ENCODE results near the gene CYP27A1.
A peak's percentile ranks its signal among the peaks of the same experiment; 100 is the strongest.

Gene CYP27A1

DNA sequence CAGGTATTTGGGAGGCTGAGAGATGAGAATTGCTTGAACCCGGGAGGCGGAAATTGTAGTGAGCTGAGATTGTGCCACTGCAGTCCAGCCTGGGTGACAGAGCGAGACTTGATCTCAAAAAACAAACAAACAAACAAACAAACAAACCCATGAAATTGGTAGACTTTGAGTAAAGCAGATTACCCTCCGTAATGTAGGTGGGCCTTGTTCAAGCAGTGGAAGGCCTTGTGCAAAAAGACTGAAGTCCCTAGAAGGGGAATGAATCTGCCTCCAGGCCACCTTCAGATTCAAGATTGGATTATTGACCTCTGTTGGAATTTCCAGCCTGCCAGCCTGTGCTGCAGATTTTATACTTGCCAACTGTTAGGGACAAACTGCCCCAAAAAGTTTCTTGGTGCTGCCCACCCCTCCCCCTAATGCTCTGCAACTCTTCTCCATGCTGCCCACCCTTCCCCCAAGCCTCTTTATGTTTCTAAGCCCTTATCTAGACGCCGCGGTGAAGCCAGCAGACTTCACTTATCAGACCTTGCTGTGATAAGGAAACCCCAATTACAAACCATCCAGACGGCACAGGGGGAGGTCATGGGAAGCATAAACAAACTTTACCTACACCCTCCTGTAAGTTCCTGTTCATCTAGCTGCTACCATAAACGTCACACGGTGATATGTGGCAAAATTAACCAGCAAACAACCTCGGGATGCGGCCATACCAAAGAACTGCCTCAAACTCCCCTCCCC, 17.0 kb downstream of the CYP27A1 start:
- in situ Hi-C loops (cut with HindIII; ENCODE audit: low pct_ligation_motif_present, low sequenced_read_pairs), result no loop called here
- peak; percentile 64 for DNase-seq
- Histone ChIP-seq H3K36me3 (replicated peaks) (no peaks in the 10 kb centered on the region), H3K4me3 (ENCODE audit: low read depth, low read length) (no peak overlapping the region), H3K27me3 (replicated peaks) (peaks cover 13% of the 10 kb centered on the region), H3K27ac (no peak overlapping the region)
- TF ChIP-seq, protein P1, sequence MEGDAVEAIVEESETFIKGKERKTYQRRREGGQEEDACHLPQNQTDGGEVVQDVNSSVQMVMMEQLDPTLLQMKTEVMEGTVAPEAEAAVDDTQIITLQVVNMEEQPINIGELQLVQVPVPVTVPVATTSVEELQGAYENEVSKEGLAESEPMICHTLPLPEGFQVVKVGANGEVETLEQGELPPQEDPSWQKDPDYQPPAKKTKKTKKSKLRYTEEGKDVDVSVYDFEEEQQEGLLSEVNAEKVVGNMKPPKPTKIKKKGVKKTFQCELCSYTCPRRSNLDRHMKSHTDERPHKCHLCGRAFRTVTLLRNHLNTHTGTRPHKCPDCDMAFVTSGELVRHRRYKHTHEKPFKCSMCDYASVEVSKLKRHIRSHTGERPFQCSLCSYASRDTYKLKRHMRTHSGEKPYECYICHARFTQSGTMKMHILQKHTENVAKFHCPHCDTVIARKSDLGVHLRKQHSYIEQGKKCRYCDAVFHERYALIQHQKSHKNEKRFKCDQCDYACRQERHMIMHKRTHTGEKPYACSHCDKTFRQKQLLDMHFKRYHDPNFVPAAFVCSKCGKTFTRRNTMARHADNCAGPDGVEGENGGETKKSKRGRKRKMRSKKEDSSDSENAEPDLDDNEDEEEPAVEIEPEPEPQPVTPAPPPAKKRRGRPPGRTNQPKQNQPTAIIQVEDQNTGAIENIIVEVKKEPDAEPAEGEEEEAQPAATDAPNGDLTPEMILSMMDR (IDR thresholded peaks at IDR 0.05; ENCODE audit: low read depth, low read length, missing control alignments), result no peak

DNA sequence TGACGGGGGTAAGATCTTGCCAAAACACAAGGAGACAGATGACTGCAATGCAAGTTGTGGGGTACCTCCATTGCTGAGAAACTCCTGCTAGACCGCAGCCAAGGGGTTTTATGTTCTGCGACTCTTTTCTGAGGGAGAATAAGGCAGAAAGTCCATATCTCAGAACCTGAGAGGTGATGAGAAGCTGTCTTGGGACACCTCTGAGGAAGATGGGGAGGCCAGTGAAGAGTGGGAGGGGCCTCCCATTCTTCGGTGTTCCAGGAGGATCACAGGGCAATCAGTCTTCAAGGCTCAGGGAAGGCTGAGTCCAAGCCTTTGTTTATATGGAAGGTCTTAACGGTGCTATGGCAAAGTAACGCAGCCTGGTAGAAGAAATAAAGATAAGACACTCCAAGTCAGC, 18.0 kb downstream of the CYP27A1 start:
- DNase-seq, result no peak
- in situ Hi-C loops (cut with HindIII; ENCODE audit: low pct_ligation_motif_present, low sequenced_read_pairs), result no loop called here
- TF ChIP-seq, protein P1 (IDR thresholded peaks at IDR 0.05; ENCODE audit: low read depth, low read length, missing control alignments), result no peak

DNA sequence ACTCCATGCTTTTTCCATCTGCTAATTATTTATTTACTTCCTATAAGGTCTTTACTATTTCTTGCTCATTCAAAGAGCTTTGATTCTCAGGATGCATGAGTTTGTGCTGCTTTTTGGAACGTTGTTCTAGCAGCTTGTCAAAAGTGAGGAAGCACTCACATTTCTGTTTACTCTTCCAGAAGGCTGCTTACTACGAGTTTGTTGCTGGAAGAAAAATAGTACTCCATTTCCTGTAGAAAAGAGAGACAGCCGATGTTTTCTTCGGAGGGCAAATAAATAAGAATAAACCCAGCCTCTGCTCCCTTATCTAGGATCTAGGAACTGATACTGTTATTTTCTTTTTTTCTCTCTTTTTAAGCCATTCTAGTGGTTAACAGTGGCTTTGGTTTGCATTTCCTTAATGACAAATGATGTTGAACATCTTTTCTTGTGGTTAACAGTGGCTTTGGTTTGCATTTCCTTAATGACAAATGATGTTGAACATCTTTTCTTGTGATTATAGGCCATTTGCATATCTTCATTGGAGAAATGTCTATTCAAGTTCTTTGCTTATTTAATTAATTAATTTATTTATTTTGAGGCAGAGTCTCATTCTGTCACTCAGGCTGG, 20.5 kb downstream of the CYP27A1 start:
- no peaks in the 10 kb centered on the region for H3K36me3 ChIP-seq (replicated peaks)
- no peak overlapping the region for H3K4me3 ChIP-seq (ENCODE audit: low read depth, low read length)
- in situ Hi-C loops (cut with HindIII; ENCODE audit: low pct_ligation_motif_present, low sequenced_read_pairs), result no loop called here
- TF ChIP-seq, protein P1 (IDR thresholded peaks at IDR 0.05; ENCODE audit: low read depth, low read length, missing control alignments), result no peak
- H3K27me3 ChIP-seq (replicated peaks), result peaks cover 11% of the 10 kb centered on the region
- no peak overlapping the region for H3K27ac ChIP-seq
- DNase-seq, result no peak

More for the DNA sequence above, 18.0 kb downstream of the CYP27A1 start:
- Histone ChIP-seq H3K27ac (no peak overlapping the region), H3K36me3 (replicated peaks) (no peaks in the 10 kb centered on the region), H3K27me3 (replicated peaks) (peaks cover 13% of the 10 kb centered on the region), H3K4me3 (ENCODE audit: low read depth, low read length) (no peak overlapping the region)

DNA sequence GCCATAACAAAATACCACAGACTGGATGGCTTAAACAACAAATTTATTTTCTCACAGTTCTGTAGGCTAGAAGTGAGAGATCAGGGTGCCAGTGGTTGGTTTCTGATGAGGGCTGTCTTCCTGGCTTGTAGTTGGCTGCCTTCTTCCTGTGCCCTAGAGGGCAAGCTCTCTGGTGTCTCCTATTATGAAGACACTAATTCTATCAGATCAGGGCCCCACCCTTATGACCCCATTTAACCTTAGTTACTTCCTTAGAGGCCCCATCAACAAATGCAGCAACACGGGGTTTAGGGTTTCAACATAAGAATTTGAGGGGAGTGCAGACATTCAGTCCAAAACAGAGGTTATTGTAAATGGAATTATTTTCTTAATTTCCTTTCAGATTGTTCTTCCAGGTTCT, 22.9 kb downstream of the CYP27A1 start:
- H3K27ac ChIP-seq, result no peak overlapping the region
- H3K36me3 ChIP-seq (replicated peaks), result no peaks in the 10 kb centered on the region
- H3K4me3 ChIP-seq (ENCODE audit: low read depth, low read length), result no peak overlapping the region
- TF ChIP-seq, protein P1 (IDR thresholded peaks at IDR 0.05; ENCODE audit: low read depth, low read length, missing control alignments), result no peak
- no peak for DNase-seq
- in situ Hi-C loops (cut with HindIII; ENCODE audit: low pct_ligation_motif_present, low sequenced_read_pairs), result no loop called here
- peaks cover 4% of the 10 kb centered on the region for H3K27me3 ChIP-seq (replicated peaks)

DNA sequence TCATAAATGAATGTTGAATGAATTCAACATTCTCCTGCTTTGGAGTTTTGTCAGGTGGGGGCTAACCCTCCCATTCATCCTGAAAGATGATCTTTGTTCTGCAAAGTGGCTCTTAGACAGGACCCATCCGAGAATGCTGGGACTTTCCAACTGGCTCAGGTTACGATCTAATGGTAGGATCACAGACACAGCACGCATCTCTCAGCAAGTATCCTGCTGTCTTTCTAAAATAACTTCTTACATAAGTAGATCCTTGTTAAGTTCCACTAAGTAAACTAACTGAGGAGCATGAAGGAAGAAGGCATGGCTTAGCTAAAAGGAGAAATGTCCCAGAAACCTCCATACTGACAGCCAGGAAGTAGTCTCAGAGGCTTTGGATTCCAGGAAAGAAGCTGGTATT, 23.7 kb downstream of the CYP27A1 start:
- in situ Hi-C loops (cut with HindIII; ENCODE audit: low pct_ligation_motif_present, low sequenced_read_pairs), result no loop called here
- Histone ChIP-seq H3K27ac (peak overlapping the region; percentile 48), H3K4me3 (ENCODE audit: low read depth, low read length) (no peak overlapping the region), H3K27me3 (replicated peaks) (no peaks in the 10 kb centered on the region), H3K36me3 (replicated peaks) (no peaks in the 10 kb centered on the region)
- TF ChIP-seq, protein P1 (IDR thresholded peaks at IDR 0.05; ENCODE audit: low read depth, low read length, missing control alignments), result no peak
- DNase-seq, result peak; percentile 68

Measured in brain microvascular endothelial cell (primary cell).